Neural progenitor cell (in vitro differentiated cells): ENCODE results near the gene SLC16A6. TPM values are rescaled to one million over a fixed set of nuclear protein-coding genes. Genes with fewer than 3 reads are reported as not detected.

Source experiments
- DNase-seq: peaks from one replicate; pipeline ENCODE4 v3.0.0-alpha.2; 2016; ENCODE audit warnings: low spot score
- H2AFZ ChIP-seq: fragments of 200-600 bp; sonication (generic); replicated peaks from 2 replicates; pipeline ENCODE4 v1.6.1; 2016; ENCODE audit warnings: antibody characterized with exemption
- H3F3A ChIP-seq: fragments of 200-600 bp; sonication (generic); 2 replicates; pipeline ENCODE4 v1.6.1; 2016; ENCODE audit warnings: antibody characterized with exemption, low read depth
- H3K27ac ChIP-seq: fragments of 200-600 bp; sonication (generic); 2 replicates; pipeline ENCODE4 v1.5.1; 2016; ENCODE audit warnings: mild to moderate bottlenecking
- H3K27me3 ChIP-seq: fragments of 200-600 bp; sonication (generic); 2 replicates; pipeline ENCODE4 v1.6.1; 2016; ENCODE audit warnings: mild to moderate bottlenecking, moderate library complexity
- H3K36me3 ChIP-seq: fragments of 200-600 bp; sonication (generic); 2 replicates; pipeline ENCODE4 v1.5.1; 2016
- H3K4me1 ChIP-seq: fragments of 200-600 bp; sonication (generic); 2 replicates; pipeline ENCODE4 v1.6.1; 2016; ENCODE audit warnings: mixed run types
- H3K4me2 ChIP-seq: fragments of 200-600 bp; sonication (generic); 2 replicates; pipeline ENCODE4 v1.6.1; 2016
- H3K4me3 ChIP-seq: fragments of 200-600 bp; sonication (generic); 2 replicates; pipeline ENCODE4 v1.5.1; 2016
- H3K79me2 ChIP-seq: fragments of 200-600 bp; sonication (generic); 2 replicates; pipeline ENCODE4 v1.6.1; 2016; ENCODE audit warnings: low read depth
- H3K9ac ChIP-seq: fragments of 200-600 bp; sonication (generic); 2 replicates; pipeline ENCODE4 v1.6.1; 2016
- H3K9me3 ChIP-seq: fragments of 200-600 bp; sonication (generic); 2 replicates; pipeline ENCODE4 v1.5.1; 2016; ENCODE audit warnings: low read depth
- H4K20me1 ChIP-seq: fragments of 200-600 bp; sonication (generic); 2 replicates; pipeline ENCODE4 v1.6.1; 2016; ENCODE audit warnings: low read depth
- H3K27ac Mint-ChIP-seq: 3 replicates; pipeline ENCODE4 v1.8.0; 2021; ENCODE audit warnings: mixed read lengths
- H3K27me3 Mint-ChIP-seq: 2 replicates; pipeline ENCODE4 v1.8.0; 2022; ENCODE audit warnings: low read depth, mild to moderate bottlenecking, inconsistent platforms, moderate library complexity, mixed read lengths; ENCODE audit not compliant: insufficient read depth
- H3K36me3 Mint-ChIP-seq: 3 replicates; pipeline ENCODE4 v1.8.0; 2021; ENCODE audit warnings: mixed read lengths
- H3K4me1 Mint-ChIP-seq: 3 replicates; pipeline ENCODE4 v1.8.0; 2021; ENCODE audit warnings: mixed read lengths
- H3K4me3 Mint-ChIP-seq: 3 replicates; pipeline ENCODE4 v1.8.0; 2021; ENCODE audit warnings: mild to moderate bottlenecking, moderate library complexity, mixed read lengths
- H3K9me3 Mint-ChIP-seq: 3 replicates; pipeline ENCODE4 v1.8.0; 2020; ENCODE audit warnings: mixed read lengths
- CTCF ChIP-seq: fragments of 200-600 bp; sonication (generic); IDR thresholded peaks from 2 replicates; pipeline ENCODE4 v1.5.1; 2017; ENCODE audit warnings: antibody characterized with exemption, mild to moderate bottlenecking
- EZH2 ChIP-seq: fragments of 200-600 bp; sonication (generic); IDR thresholded peaks from 2 replicates; pipeline ENCODE4 v1.6.1; 2017; ENCODE audit warnings: antibody characterized with exemption, mild to moderate bottlenecking, moderate library complexity
- EZH2phosphoT487 ChIP-seq: fragments of 200-600 bp; sonication (generic); IDR thresholded peaks from 2 replicates; pipeline ENCODE4 v1.6.1; 2017; ENCODE audit warnings: antibody characterized with exemption
- total RNA-seq: library from RNA; depleted of rRNA; stranded (reverse); fragments of >200 nt; gene quantifications from 2 replicates; pipeline ENCODE4 v1.2.3, GENCODE V29; 2015; ENCODE audit warnings: low replicate concordance

SLC16A6 gene
- total RNA-seq, 1 donor from 2014 or later: 0.19 TPM

- Mint-ChIP-seq H3K9me3 (peaks cover 8% of the 10 kb centered on the region), H3K4me3 (no peak overlapping the region), H3K27ac (no peak overlapping the region), H3K36me3 (peaks cover 27% of the 10 kb centered on the region), H3K27me3 (no peaks in the 10 kb centered on the region), H3K4me1 (peaks cover 5% of the 10 kb centered on the region)
- Histone ChIP-seq H3K4me2 (no peak overlapping the region), H3K4me1 (peaks cover 2% of the 10 kb centered on the region), H3K27me3 (no peaks in the 10 kb centered on the region), H3K9me3 (no peaks in the 10 kb centered on the region), H3K4me3 (no peak overlapping the region), H3K9ac (no peak overlapping the region), H3F3A (peaks cover 4% of the 10 kb centered on the region), H3K36me3 (no peaks in the 10 kb centered on the region), H2AFZ (no peak overlapping the region), H4K20me1 (no peaks in the 10 kb centered on the region), H3K27ac (no peak overlapping the region), H3K79me2 (no peaks in the 10 kb centered on the region)
- no peak for TF ChIP-seq EZH2
- no peak for TF ChIP-seq EZH2phosphoT487
- no peak for TF ChIP-seq CTCF
- DNase-seq: no peak
These were observed 16.5 kb upstream of the SLC16A6 start for GRCh38 chr17:68307443-68307842.

DNA sequence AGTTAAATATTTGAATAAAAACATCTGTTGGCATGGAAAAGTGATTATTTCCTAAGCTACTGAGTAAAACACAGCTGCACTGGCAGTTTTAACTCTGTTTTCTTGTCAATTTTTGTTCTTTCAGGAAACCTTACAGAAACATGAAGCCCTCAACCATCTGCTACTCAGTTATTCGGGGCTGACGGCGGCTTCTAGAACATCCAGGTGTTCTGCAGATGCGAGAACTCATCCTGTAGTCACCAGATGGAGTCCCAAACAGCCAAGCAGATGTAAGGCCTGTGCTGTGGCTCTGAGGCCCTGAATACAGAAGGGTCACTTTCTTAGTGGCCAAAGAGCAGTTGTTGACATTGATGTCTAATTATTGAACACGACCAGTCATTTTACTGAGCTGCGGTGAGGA, 15.9 kb upstream of the SLC16A6 start:
- no peak for TF ChIP-seq CTCF
- no peak for TF ChIP-seq EZH2
- TF ChIP-seq EZH2phosphoT487: no peak
- peaks cover 1% of the 10 kb centered on the region for H3K4me1 Mint-ChIP-seq
- Histone ChIP-seq H3K36me3 (no peaks in the 10 kb centered on the region), H3K9me3 (no peaks in the 10 kb centered on the region), H3K4me2 (no peak overlapping the region), H3K27ac (no peak overlapping the region), H3K9ac (no peak overlapping the region), H3K4me1 (peaks cover 8% of the 10 kb centered on the region), H2AFZ (no peak overlapping the region), H3K79me2 (no peaks in the 10 kb centered on the region), H4K20me1 (no peaks in the 10 kb centered on the region), H3F3A (peaks cover 9% of the 10 kb centered on the region), H3K27me3 (no peaks in the 10 kb centered on the region), H3K4me3 (no peak overlapping the region)
- no peak for DNase-seq
- H3K9me3 Mint-ChIP-seq: peaks cover 9% of the 10 kb centered on the region
- peaks cover 27% of the 10 kb centered on the region for H3K36me3 Mint-ChIP-seq
- no peaks in the 10 kb centered on the region for H3K27me3 Mint-ChIP-seq
- H3K27ac Mint-ChIP-seq: no peak overlapping the region
- no peak overlapping the region for H3K4me3 Mint-ChIP-seq

- H3F3A ChIP-seq: peaks cover 18% of the 10 kb centered on the region
- Mint-ChIP-seq H3K9me3 (peaks cover 15% of the 10 kb centered on the region), H3K27ac (no peak overlapping the region), H3K27me3 (peaks cover 1% of the 10 kb centered on the region), H3K4me3 (no peak overlapping the region), H3K4me1 (peaks cover 5% of the 10 kb centered on the region), H3K36me3 (peaks cover 15% of the 10 kb centered on the region)
- no peaks in the 10 kb centered on the region for H3K9me3 ChIP-seq
- H3K79me2 ChIP-seq: no peaks in the 10 kb centered on the region
- no peak for DNase-seq
- H3K4me1 ChIP-seq: peaks cover 14% of the 10 kb centered on the region
- no peaks in the 10 kb centered on the region for H4K20me1 ChIP-seq
- H3K36me3 ChIP-seq: no peaks in the 10 kb centered on the region
- H3K4me2 ChIP-seq: no peak overlapping the region
- H3K9ac ChIP-seq: no peak overlapping the region
- no peak overlapping the region for H3K27ac ChIP-seq
- no peak overlapping the region for H3K4me3 ChIP-seq
- TF ChIP-seq CTCF: no peak
- no peak for TF ChIP-seq EZH2
- no peak for TF ChIP-seq EZH2phosphoT487
- H3K27me3 ChIP-seq: no peaks in the 10 kb centered on the region
- H2AFZ ChIP-seq: no peak overlapping the region
These were observed 14.2 kb upstream of the SLC16A6 start for GRCh38 chr17:68305142-68305541.
